HCT116 (cell line): ENCODE results near the gene VAV2. TPM values are rescaled to one million over a fixed set of nuclear protein-coding genes. Genes with fewer than 3 reads are reported as not detected.
"Not testable (repeated sequence)": the region's sequence is repeated elsewhere in the genome, so short reads cannot be mapped to it uniquely, and the experiment has no call there.

Experiments used
- ATAC-seq: fragments of 200-7000 bp; cut with Tn5 transposase; 2 replicates; pipeline ENCODE4 v1.9.1; 2020; ENCODE audit warnings: mild to moderate bottlenecking, moderate library complexity
- BruUV-seq: library from RNA; stranded (reverse); fragments of 400-500 nt; replicated peaks from 2 replicates; lab custom pipeline; 2021; lab: Mats Ljungman, UMichigan
- CTCF ChIA-PET: fragments of 300-600 bp; sonication (Branson Sonifier 250); formaldehyde crosslinking; loops from one replicate; lab custom pipeline; 2021; ENCODE audit warnings: antibody characterized with exemption; lab: Charles Lee
- POLR2A ChIA-PET: fragments of 300-600, 350-600 bp; sonication (Branson Sonifier 250); formaldehyde crosslinking; loops from one replicate; lab custom pipeline; 2021; ENCODE audit warnings: antibody characterized with exemption; lab: Charles Lee
- RAD21 ChIA-PET, 2 experiments: fragments of 300-600 bp; sonication (Branson Sonifier 250); formaldehyde crosslinking; loops; one replicate each; lab custom pipeline; 2023; ENCODE audit warnings: low total read pairs in 2 of 2; ENCODE audit not compliant: uncharacterized antibody in 2 of 2, unreplicated experiment in 2 of 2, low non-redundant PET in 1 of 2; lab: Charles Lee
- DNase-seq: peaks from one replicate; pipeline ENCODE4 v3.0.0-alpha.2; 2010; ENCODE audit warnings: low read depth, low spot score
- H2AFZ ChIP-seq: fragments of 200-600 bp; shearing (Covaris generic), sonication (generic); 2 replicates; pipeline ENCODE4 v1.6.1; 2017; ENCODE audit warnings: low read depth, mixed run types, mixed read lengths, antibody characterized with exemption, low read length; ENCODE audit not compliant: poor library complexity, severe bottlenecking
- H3K27ac ChIP-seq: 2 replicates; pipeline ENCODE4 v1.5.1; 2012; ENCODE audit warnings: low read depth, low read length
- H3K27me3 ChIP-seq: fragments of 200-600 bp; sonication (generic); 2 replicates; pipeline ENCODE4 v1.6.1; 2016; ENCODE audit warnings: mixed run types, low read length, mixed read lengths; ENCODE audit not compliant: insufficient read depth
- H3K36me3 ChIP-seq, 2 experiments: fragments of 200-500 bp in 1 of 2; fragments of 200-600 bp in 1 of 2; sonication (Bioruptor generic) in 1 of 2; sonication (generic) in 1 of 2; 2 replicates each; pipeline versions ENCODE4 v1.5.1 to v1.6.1; 2014 to 2016; ENCODE audit warnings: low read length in 2 of 2, inconsistent platforms in 1 of 2, mixed read lengths in 1 of 2, mixed run types in 1 of 2; ENCODE audit not compliant: insufficient read depth in 2 of 2, control insufficient read depth in 1 of 2
- H3K4me1 ChIP-seq, 2 experiments: fragments of 200-600 bp in 1 of 2; sonication (generic) in 1 of 2; 2 replicates each; pipeline versions ENCODE4 v1.5.1 to v1.6.1; 2012 to 2017; ENCODE audit warnings: low read length in 2 of 2, inconsistent platforms in 1 of 2, mild to moderate bottlenecking in 1 of 2, mixed read lengths in 1 of 2, mixed run types in 1 of 2, moderate library complexity in 1 of 2; ENCODE audit not compliant: insufficient read depth in 2 of 2, control insufficient read depth in 1 of 2
- H3K4me2 ChIP-seq: fragments of 200-600 bp; sonication (generic); 2 replicates; pipeline ENCODE4 v1.6.1; 2017; ENCODE audit warnings: mixed run types, low read length, mixed read lengths
- H3K4me3 ChIP-seq, 2 experiments: fragments of 200-600 bp in 1 of 2; sonication (generic) in 1 of 2; replicated peaks in 1 of 2; 2 replicates each; pipeline ENCODE4 v1.5.1; 2011 to 2016; ENCODE audit warnings: low read length in 2 of 2, control low read depth in 1 of 2, low read depth in 1 of 2, mild to moderate bottlenecking in 1 of 2, mixed read lengths in 1 of 2, mixed run types in 1 of 2
- H3K79me2 ChIP-seq: fragments of 200-600 bp; sonication (generic); 2 replicates; pipeline ENCODE4 v1.6.1; 2017; ENCODE audit warnings: mild to moderate bottlenecking, mixed run types, low read length, moderate library complexity, mixed read lengths; ENCODE audit not compliant: insufficient read depth
- H3K9ac ChIP-seq: fragments of 200-600 bp; sonication (generic); 2 replicates; pipeline ENCODE4 v1.6.1; 2016; ENCODE audit warnings: low read length, mixed read lengths
- H3K9me2 ChIP-seq: fragments of 200-600 bp; sonication (generic), shearing (Covaris generic); 2 replicates; pipeline ENCODE4 v1.6.1; 2017; ENCODE audit warnings: mixed run types, mild to moderate bottlenecking, moderate library complexity; ENCODE audit not compliant: insufficient read depth
- H3K9me3 ChIP-seq, 2 experiments: fragments of 200-500 bp in 1 of 2; fragments of 200-600 bp in 1 of 2; sonication (Bioruptor generic) in 1 of 2; sonication (generic) in 1 of 2; 2 replicates each; pipeline ENCODE4 v1.6.1; 2014 to 2017; ENCODE audit warnings: low read length in 2 of 2, mixed read lengths in 2 of 2, inconsistent platforms in 1 of 2, low read depth in 1 of 2, mild to moderate bottlenecking in 1 of 2, mixed run types in 1 of 2, moderate library complexity in 1 of 2; ENCODE audit not compliant: control insufficient read depth in 1 of 2, insufficient read depth in 1 of 2
- H4K20me1 ChIP-seq: fragments of 200-600 bp; sonication (generic), shearing (Covaris generic); 2 replicates; pipeline ENCODE4 v1.6.1; 2017; ENCODE audit warnings: mixed run types, mild to moderate bottlenecking, moderate library complexity; ENCODE audit not compliant: insufficient read depth
- CBX3 ChIP-seq: IDR thresholded peaks from 2 replicates; pipeline ENCODE4 v1.6.1; 2012; ENCODE audit warnings: low read depth
- CEBPB ChIP-seq: IDR thresholded peaks from 2 replicates; pipeline ENCODE4 v1.6.1; 2012; ENCODE audit warnings: low read depth
- CTCF ChIP-seq, 3 experiments: fragments of 200-600 bp in 1 of 3; sonication (generic) in 1 of 3; IDR thresholded peaks in 2 of 3; conservative IDR thresholded peaks in 1 of 3; 2 replicates each; pipeline ENCODE4 v1.5.1; 2012 to 2017; ENCODE audit warnings: low read depth in 2 of 3, low read length in 2 of 3, antibody characterized with exemption in 1 of 3, borderline replicate concordance in 1 of 3, control low read depth in 1 of 3, mild to moderate bottlenecking in 1 of 3, mixed read lengths in 1 of 3, mixed run types in 1 of 3, moderate library complexity in 1 of 3; ENCODE audit not compliant: insufficient read depth in 1 of 3
- EGR1 ChIP-seq: IDR thresholded peaks from 2 replicates; pipeline ENCODE4 v1.6.1; 2012; ENCODE audit warnings: low read depth
- ELF1 ChIP-seq: IDR thresholded peaks from 2 replicates; pipeline ENCODE4 v1.6.1; 2012; ENCODE audit warnings: low read depth, borderline replicate concordance
- EZH2 ChIP-seq: fragments of 200-600 bp; sonication (generic); IDR thresholded peaks from 2 replicates; pipeline ENCODE4 v1.6.1; 2017; ENCODE audit warnings: antibody characterized with exemption, mixed run types
- EZH2phosphoT487 ChIP-seq: fragments of 200-600 bp; IDR thresholded peaks from 2 replicates; pipeline ENCODE4 v1.6.1; 2018; ENCODE audit warnings: antibody characterized with exemption, borderline replicate concordance
- FOSL1 ChIP-seq: IDR thresholded peaks from 2 replicates; pipeline ENCODE4 v1.6.1; 2012; ENCODE audit warnings: low read depth
- JUND ChIP-seq: IDR thresholded peaks from 2 replicates; pipeline ENCODE4 v1.6.1; 2012
- SIN3A ChIP-seq: IDR thresholded peaks from 2 replicates; pipeline ENCODE4 v1.6.1; 2012; ENCODE audit warnings: low read depth
- SP1 ChIP-seq: IDR thresholded peaks from 2 replicates; pipeline ENCODE4 v1.6.1; 2012; ENCODE audit warnings: low read depth
- YY1 ChIP-seq: IDR thresholded peaks from 2 replicates; pipeline ENCODE4 v1.6.1; 2011; ENCODE audit warnings: low read length, low read depth, moderate library complexity, mild to moderate bottlenecking; ENCODE audit not compliant: insufficient replicate concordance; ENCODE audit errors: extremely low read depth
- ZBTB33 ChIP-seq: IDR thresholded peaks from 2 replicates; pipeline ENCODE4 v1.6.1; 2011; ENCODE audit warnings: mild to moderate bottlenecking, low read length, moderate library complexity; ENCODE audit not compliant: insufficient replicate concordance; ENCODE audit errors: extremely low read depth
- ZNF274 ChIP-seq: fragments of 200-500 bp; sonication (Bioruptor generic); IDR thresholded peaks from 2 replicates; pipeline ENCODE4 v1.6.1; 2014; ENCODE audit warnings: mild to moderate bottlenecking, low read depth, low read length, inconsistent platforms
- intact Hi-C: fragments of 100-400 bp; cut with micrococcal nuclease; formaldehyde crosslinking; loops from 2 replicates; pipeline ENCODE4 v1.10.0; 2022
- total RNA-seq: library from RNA; stranded (reverse); gene quantifications from one replicate; pipeline ENCODE4 v1.2.1, GENCODE V29; 2021; ENCODE audit not compliant: unreplicated experiment

The VAV2 gene
- total RNA-seq, 1 experiment from 2014 or later = 33.2 TPM

- no peak overlapping the region for H3K9ac ChIP-seq
- H3K9me2 ChIP-seq = no peaks in the 10 kb centered on the region
- DNase-seq (no peak), ATAC-seq (no peak)
- 0 out of 2 replicates have a peak, but pooled peaks cover 3% of the 10 kb centered on the region for H4K20me1 ChIP-seq
- RAD21 ChIA-PET = no interaction called here
- no peak overlapping the region for H2AFZ ChIP-seq
- H3K79me2 ChIP-seq = peaks cover 62% of the 10 kb centered on the region
- POLR2A ChIA-PET = no interaction called here
- peaks cover 0 to 7% of the 10 kb centered on the region in 2 experiments; a peak in 2 of 4 replicates for H3K4me1 ChIP-seq
- no peaks in the 10 kb centered on the region for H3K9me3 ChIP-seq
- H3K27ac ChIP-seq = no peak overlapping the region
- no peaks in the 10 kb centered on the region for H3K27me3 ChIP-seq
- no peaks in the 10 kb centered on the region for H3K36me3 ChIP-seq
- BruUV-seq = no TSS peak
- intact Hi-C loops = no loop called here
- no peak for TF ChIP-seq CEBPB
- TF ChIP-seq FOSL1 = no peak
- TF ChIP-seq ELF1 = no peak
- no peak for TF ChIP-seq ZNF274
- no peak for TF ChIP-seq CBX3
- TF ChIP-seq SP1 = no peak
- TF ChIP-seq EGR1 = no peak
- no peak for TF ChIP-seq EZH2
- TF ChIP-seq SIN3A = no peak
- no peak for TF ChIP-seq JUND
- no peak for TF ChIP-seq EZH2phosphoT487
- TF ChIP-seq ZBTB33 = no peak
- TF ChIP-seq CTCF (IDR thresholded peaks at IDR 0.05 in 2 of 3, conservative IDR thresholded peaks at IDR 0.05 in 1 of 3; ENCODE audit: borderline replicate concordance in 1 of 3, insufficient read depth in 1 of 3, low read depth in 2 of 3, low read length in 2 of 3) = no peak
- no peak for TF ChIP-seq YY1
- H3K4me3 ChIP-seq = no peak overlapping the region
- H3K4me2 ChIP-seq = no peak overlapping the region
- CTCF ChIA-PET = no interaction called here
These were observed 33.4 kb downstream of the VAV2 start for GRCh38 chr9:133958756-133959155.

GRCh38 chr9:133957772-133958171, 34.4 kb downstream of the VAV2 start:
- BruUV-seq, H4K20me1 ChIP-seq, H3K27ac ChIP-seq, H3K4me2 ChIP-seq, H3K36me3 ChIP-seq, H2AFZ ChIP-seq, ATAC-seq, intact Hi-C loops, H3K27me3 ChIP-seq, POLR2A ChIA-PET, RAD21 ChIA-PET, H3K4me3 ChIP-seq, CTCF ChIA-PET, H3K9me2 ChIP-seq, H3K9ac ChIP-seq, H3K4me1 ChIP-seq, DNase-seq, H3K9me3 ChIP-seq: not testable (repeated sequence)
- peaks cover 56% of the 10 kb centered on the region for H3K79me2 ChIP-seq
